Measurements from ENCODE around the gene TXNRD1.
A peak's percentile ranks its signal among the peaks of the same experiment; 100 is the strongest.

TXNRD1 gene

DNA sequence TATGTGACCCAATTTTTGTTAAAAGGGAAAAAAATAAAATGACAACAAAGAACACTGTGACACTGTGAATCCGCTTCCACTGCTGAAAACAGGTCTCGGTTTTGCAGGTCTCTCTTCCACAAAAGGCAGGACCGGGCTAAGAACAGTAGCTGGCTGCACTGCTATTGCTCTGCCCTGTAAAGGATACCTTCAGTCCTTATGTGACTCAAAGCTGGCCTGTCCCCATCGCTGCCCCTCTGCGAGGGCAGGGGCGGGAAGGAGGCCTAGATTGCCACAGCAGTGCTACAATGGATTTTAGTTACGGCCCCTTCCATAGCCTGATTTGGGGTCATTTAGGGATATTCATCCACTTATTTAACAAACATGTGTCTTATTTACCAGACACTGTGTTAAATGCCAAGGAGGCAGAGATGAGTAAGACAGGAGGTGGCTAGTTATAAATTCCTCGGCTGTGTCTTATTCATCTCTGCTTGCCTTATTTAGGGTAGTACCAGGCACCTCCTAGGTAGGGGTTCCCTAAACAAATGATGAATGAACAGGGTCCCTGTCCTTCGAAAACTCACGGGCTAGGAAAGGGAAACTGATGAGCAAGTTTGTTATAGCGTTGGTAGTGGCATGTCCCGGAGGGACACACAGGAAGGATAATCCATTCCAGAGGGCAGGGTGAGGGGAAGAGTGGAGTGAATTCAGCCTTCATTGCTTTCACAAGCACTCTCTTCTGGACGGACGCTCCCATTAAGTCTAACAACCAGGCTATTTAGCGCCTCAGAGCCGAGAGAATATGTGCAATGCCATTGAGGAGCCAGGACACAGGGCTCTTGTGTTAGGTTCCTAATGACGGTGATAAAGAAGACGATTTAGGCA lies 161.3 kb downstream of the TXNRD1 start:
- Histone ChIP-seq H4K91ac (ENCODE audit: low read depth, low read length, poor library complexity) (no peak overlapping the region), H3K14ac (ENCODE audit: low read length) (no peak overlapping the region), H3K18ac (ENCODE audit: low read length) (no peak overlapping the region), H3K9me3 (replicated peaks in 1 of 2; ENCODE audit: control insufficient read depth in 2 of 2, insufficient read depth in 1 of 2, low read depth in 1 of 2, low read length in 2 of 2) (peaks cover 0 to 2% of the 10 kb centered on the region in 2 donors), H4K8ac (ENCODE audit: low read depth, low read length) (no peak overlapping the region), H3K27me3 (ENCODE audit: control insufficient read depth in 3 of 3, insufficient read depth in 3 of 3, low read depth in 1 of 3, low read length in 3 of 3) (no peaks in the 10 kb centered on the region), H2AFZ (ENCODE audit: low read length) (peak overlapping the region; percentile 42), H2BK5ac (ENCODE audit: low read length) (no peak overlapping the region), H3K4me2 (ENCODE audit: insufficient read depth, low read length, poor library complexity, severe bottlenecking) (no peak overlapping the region), H2BK12ac (ENCODE audit: low read length) (no peak overlapping the region), H3K9ac (ENCODE audit: low read depth, low read length, poor library complexity) (no peak overlapping the region), H3K79me1 (ENCODE audit: low read depth, low read length) (no peaks in the 10 kb centered on the region), H3K4me3 (ENCODE audit: low read length in 2 of 2) (no peak overlapping the region), H2BK120ac (ENCODE audit: low read depth, low read length) (no peak overlapping the region), H2AK5ac (ENCODE audit: low read depth, low read length) (no peak overlapping the region), H3K36me3 (replicated peaks in 1 of 2; ENCODE audit: control insufficient read depth in 2 of 2, insufficient read depth in 2 of 2, low read length in 2 of 2) (no peaks in the 10 kb centered on the region), H3K4ac (ENCODE audit: low read length) (no peak overlapping the region), H3K27ac (replicated peaks; ENCODE audit: low read length) (peak overlapping the region; percentile 55), H3K23ac (ENCODE audit: low read depth, low read length, poor library complexity) (no peak overlapping the region), H3K4me1 (ENCODE audit: control insufficient read depth in 2 of 2, insufficient read depth in 1 of 2, low read depth in 1 of 2, low read length in 2 of 2) (peaks cover 0 to 5% of the 10 kb centered on the region in 2 donors), H2BK15ac (ENCODE audit: low read length) (no peak overlapping the region)
- DNase-seq (ENCODE audit: low spot score): no peak
- no CpG with 5 or more reads among the region's 18 CpGs for WGBS, 2 donors (ENCODE audit: extremely low coverage in 2 of 2, insufficient read length in 2 of 2, insufficient replicate concordance in 1 of 2)

DNA sequence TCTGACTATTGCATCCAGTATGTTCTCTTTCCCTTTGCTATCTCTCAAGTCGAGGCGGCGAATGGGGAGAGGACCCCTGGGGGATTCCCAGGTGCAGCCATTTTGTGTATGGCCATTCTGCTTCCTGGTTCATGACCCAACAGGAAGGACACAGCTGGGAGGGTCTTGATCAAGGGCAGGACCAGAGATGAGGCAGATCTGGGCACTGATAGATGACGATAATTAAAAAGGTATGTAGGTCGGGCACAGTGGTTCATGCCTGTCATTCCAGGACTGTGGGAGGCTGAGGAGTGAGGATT lies 161.9 kb downstream of the TXNRD1 start:
- H2AFZ ChIP-seq (ENCODE audit: low read length): peak overlapping the region; percentile 42
- H2BK5ac ChIP-seq (ENCODE audit: low read length): no peak overlapping the region
- H2BK120ac ChIP-seq (ENCODE audit: low read depth, low read length): no peak overlapping the region
- H3K27me3 ChIP-seq (ENCODE audit: control insufficient read depth in 3 of 3, insufficient read depth in 3 of 3, low read depth in 1 of 3, low read length in 3 of 3): no peaks in the 10 kb centered on the region
- H3K36me3 ChIP-seq (replicated peaks in 1 of 2; ENCODE audit: control insufficient read depth in 2 of 2, insufficient read depth in 2 of 2, low read length in 2 of 2): no peaks in the 10 kb centered on the region
- no peak overlapping the region for H3K18ac ChIP-seq (ENCODE audit: low read length)
- H3K79me1 ChIP-seq (ENCODE audit: low read depth, low read length): no peaks in the 10 kb centered on the region
- peak overlapping the region; percentile 55 for H3K27ac ChIP-seq (replicated peaks; ENCODE audit: low read length)
- H3K4me2 ChIP-seq (ENCODE audit: insufficient read depth, low read length, poor library complexity, severe bottlenecking): no peak overlapping the region
- no CpG with 5 or more reads among the region's 5 CpGs for WGBS, 2 donors (ENCODE audit: extremely low coverage in 2 of 2, insufficient read length in 2 of 2, insufficient replicate concordance in 1 of 2)
- H3K9me3 ChIP-seq (replicated peaks in 1 of 2; ENCODE audit: control insufficient read depth in 2 of 2, insufficient read depth in 1 of 2, low read depth in 1 of 2, low read length in 2 of 2): peaks cover 0 to 2% of the 10 kb centered on the region in 2 donors
- no peak overlapping the region for H3K23ac ChIP-seq (ENCODE audit: low read depth, low read length, poor library complexity)
- H3K14ac ChIP-seq (ENCODE audit: low read length): no peak overlapping the region
- H3K4ac ChIP-seq (ENCODE audit: low read length): no peak overlapping the region
- no peak overlapping the region for H2AK5ac ChIP-seq (ENCODE audit: low read depth, low read length)
- H2BK12ac ChIP-seq (ENCODE audit: low read length): no peak overlapping the region
- no peak overlapping the region for H4K91ac ChIP-seq (ENCODE audit: low read depth, low read length, poor library complexity)
- peaks cover 0 to 5% of the 10 kb centered on the region in 2 donors for H3K4me1 ChIP-seq (ENCODE audit: control insufficient read depth in 2 of 2, insufficient read depth in 1 of 2, low read depth in 1 of 2, low read length in 2 of 2)
- no peak overlapping the region for H3K9ac ChIP-seq (ENCODE audit: low read depth, low read length, poor library complexity)
- H3K4me3 ChIP-seq (ENCODE audit: low read length in 2 of 2): no peak overlapping the region
- H4K8ac ChIP-seq (ENCODE audit: low read depth, low read length): no peak overlapping the region
- no peak overlapping the region for H2BK15ac ChIP-seq (ENCODE audit: low read length)
- DNase-seq (ENCODE audit: low spot score): no peak

DNA sequence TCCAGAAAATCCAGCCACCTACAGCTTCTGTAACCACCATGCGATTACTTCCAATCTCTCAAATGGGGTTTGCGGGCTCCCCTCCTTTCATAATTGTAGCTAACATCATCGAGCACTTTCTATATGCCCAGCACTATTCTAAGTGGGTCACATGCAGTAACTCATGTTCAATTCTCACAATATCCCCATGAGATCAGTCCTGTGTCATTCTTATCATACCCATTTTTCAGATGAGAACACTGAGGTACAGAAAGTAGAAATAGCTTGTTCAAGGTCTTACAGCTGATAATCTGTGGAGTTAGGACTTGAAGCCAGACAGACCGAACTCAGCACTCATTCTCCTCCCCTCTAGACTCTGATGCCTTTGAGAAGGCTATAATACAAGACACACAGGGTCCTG lies 162.8 kb downstream of the TXNRD1 start:
- H3K79me1 ChIP-seq (ENCODE audit: low read depth, low read length): no peaks in the 10 kb centered on the region
- H4K8ac ChIP-seq (ENCODE audit: low read depth, low read length): no peak overlapping the region
- H3K9ac ChIP-seq (ENCODE audit: low read depth, low read length, poor library complexity): no peak overlapping the region
- H3K27ac ChIP-seq (replicated peaks; ENCODE audit: low read length): no peak overlapping the region
- no peak overlapping the region for H2BK120ac ChIP-seq (ENCODE audit: low read depth, low read length)
- no peak overlapping the region for H2AK5ac ChIP-seq (ENCODE audit: low read depth, low read length)
- H3K23ac ChIP-seq (ENCODE audit: low read depth, low read length, poor library complexity): no peak overlapping the region
- no peak overlapping the region for H4K91ac ChIP-seq (ENCODE audit: low read depth, low read length, poor library complexity)
- no peak overlapping the region for H2BK15ac ChIP-seq (ENCODE audit: low read length)
- H2AFZ ChIP-seq (ENCODE audit: low read length): no peak overlapping the region
- H3K4me1 ChIP-seq (ENCODE audit: control insufficient read depth in 2 of 2, insufficient read depth in 1 of 2, low read depth in 1 of 2, low read length in 2 of 2): peaks cover 0 to 5% of the 10 kb centered on the region in 2 donors
- H3K4ac ChIP-seq (ENCODE audit: low read length): no peak overlapping the region
- H2BK12ac ChIP-seq (ENCODE audit: low read length): no peak overlapping the region
- H3K4me3 ChIP-seq (ENCODE audit: low read length in 2 of 2): no peak overlapping the region
- H3K4me2 ChIP-seq (ENCODE audit: insufficient read depth, low read length, poor library complexity, severe bottlenecking): no peak overlapping the region
- no peak overlapping the region for H3K18ac ChIP-seq (ENCODE audit: low read length)
- H3K9me3 ChIP-seq (replicated peaks in 1 of 2; ENCODE audit: control insufficient read depth in 2 of 2, insufficient read depth in 1 of 2, low read depth in 1 of 2, low read length in 2 of 2): peaks cover 0 to 2% of the 10 kb centered on the region in 2 donors
- H3K27me3 ChIP-seq (ENCODE audit: control insufficient read depth in 3 of 3, insufficient read depth in 3 of 3, low read depth in 1 of 3, low read length in 3 of 3): no peaks in the 10 kb centered on the region
- H3K36me3 ChIP-seq (replicated peaks in 1 of 2; ENCODE audit: control insufficient read depth in 2 of 2, insufficient read depth in 2 of 2, low read length in 2 of 2): no peaks in the 10 kb centered on the region
- no CpG with 5 or more reads among the region's 4 CpGs for WGBS, 2 donors (ENCODE audit: extremely low coverage in 2 of 2, insufficient read length in 2 of 2, insufficient replicate concordance in 1 of 2)
- no peak overlapping the region for H3K14ac ChIP-seq (ENCODE audit: low read length)
- H2BK5ac ChIP-seq (ENCODE audit: low read length): no peak overlapping the region
- DNase-seq (ENCODE audit: low spot score): no peak

DNA sequence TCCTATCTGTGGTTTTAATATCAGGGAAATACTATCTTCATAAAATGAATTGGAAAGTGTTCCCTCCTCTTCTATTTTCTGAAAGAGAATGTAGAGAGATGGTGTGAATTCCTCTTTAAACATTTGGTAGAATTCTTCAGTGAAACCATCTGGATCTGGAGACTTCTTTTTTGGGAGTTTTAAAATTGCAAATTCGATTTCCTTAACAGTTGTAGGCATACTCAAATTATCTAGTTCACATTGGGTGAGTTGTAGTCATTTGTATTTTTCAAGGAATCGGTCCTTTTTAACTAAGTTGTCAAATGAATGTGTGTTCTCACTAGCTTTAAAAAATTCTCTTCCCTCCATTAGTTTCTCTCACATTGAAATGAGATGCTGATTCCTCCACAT lies 165.8 kb downstream of the TXNRD1 start:
- no peak overlapping the region for H2AFZ ChIP-seq (ENCODE audit: low read length)
- no peak overlapping the region for H4K91ac ChIP-seq (ENCODE audit: low read depth, low read length, poor library complexity)
- H3K4me3 ChIP-seq (ENCODE audit: low read length in 2 of 2): no peak overlapping the region
- H3K9ac ChIP-seq (ENCODE audit: low read depth, low read length, poor library complexity): no peak overlapping the region
- H3K18ac ChIP-seq (ENCODE audit: low read length): no peak overlapping the region
- no peak overlapping the region for H3K27ac ChIP-seq (replicated peaks; ENCODE audit: low read length)
- no peak overlapping the region for H3K23ac ChIP-seq (ENCODE audit: low read depth, low read length, poor library complexity)
- no peak overlapping the region for H2BK15ac ChIP-seq (ENCODE audit: low read length)
- H3K4ac ChIP-seq (ENCODE audit: low read length): no peak overlapping the region
- H4K8ac ChIP-seq (ENCODE audit: low read depth, low read length): no peak overlapping the region
- peaks cover 0 to 5% of the 10 kb centered on the region in 2 donors for H3K4me1 ChIP-seq (ENCODE audit: control insufficient read depth in 2 of 2, insufficient read depth in 1 of 2, low read depth in 1 of 2, low read length in 2 of 2)
- no peaks in the 10 kb centered on the region for H3K36me3 ChIP-seq (replicated peaks in 1 of 2; ENCODE audit: control insufficient read depth in 2 of 2, insufficient read depth in 2 of 2, low read length in 2 of 2)
- H2BK12ac ChIP-seq (ENCODE audit: low read length): no peak overlapping the region
- H3K4me2 ChIP-seq (ENCODE audit: insufficient read depth, low read length, poor library complexity, severe bottlenecking): no peak overlapping the region
- H3K79me1 ChIP-seq (ENCODE audit: low read depth, low read length): no peaks in the 10 kb centered on the region
- no peak overlapping the region for H2AK5ac ChIP-seq (ENCODE audit: low read depth, low read length)
- no CpG with 5 or more reads among the region's 2 CpGs for WGBS, 2 donors (ENCODE audit: extremely low coverage in 2 of 2, insufficient read length in 2 of 2, insufficient replicate concordance in 1 of 2)
- no peaks in the 10 kb centered on the region for H3K9me3 ChIP-seq (replicated peaks in 1 of 2; ENCODE audit: control insufficient read depth in 2 of 2, insufficient read depth in 1 of 2, low read depth in 1 of 2, low read length in 2 of 2)
- H3K14ac ChIP-seq (ENCODE audit: low read length): no peak overlapping the region
- no peak overlapping the region for H2BK120ac ChIP-seq (ENCODE audit: low read depth, low read length)
- no peak for DNase-seq (ENCODE audit: low spot score)
- no peaks in the 10 kb centered on the region for H3K27me3 ChIP-seq (ENCODE audit: control insufficient read depth in 3 of 3, insufficient read depth in 3 of 3, low read depth in 1 of 3, low read length in 3 of 3)
- no peak overlapping the region for H2BK5ac ChIP-seq (ENCODE audit: low read length)

Data from neuronal stem cell (in vitro differentiated cells).